K562 (cell line): Measurements from ENCODE around the gene ATIC. TPM values are rescaled to one million over a fixed set of nuclear protein-coding genes. Genes with fewer than 3 reads are reported as not detected.

ENCODE experiments used
- ATAC-seq: fragments of 200-7000 bp; cut with Tn5 transposase; 3 replicates; pipeline ENCODE4 v1.9.1; 2020; ENCODE audit warnings: moderate library complexity
- BruUV-seq: library from RNA; stranded (reverse); fragments of 400-500 nt; replicated peaks from 2 replicates; lab custom pipeline; 2021; lab: Mats Ljungman, UMichigan
- CTCF ChIA-PET: fragments of 300-600 bp; formaldehyde crosslinking; extraction: SDS; loops from one replicate; lab custom pipeline; 2021; ENCODE audit warnings: low intra/inter-chr PET ratio; lab: Yijun Ruan, JAX
- POLR2A ChIA-PET: fragments of 300-600, 350-650 bp; sonication (Branson Sonifier 250); formaldehyde crosslinking; extraction: SDS; loops from one replicate; lab custom pipeline; 2021; ENCODE audit warnings: antibody characterized with exemption, inconsistent platforms; lab: Yijun Ruan, JAX
- DNase-seq, 4 experiments: peaks; one replicate each; pipeline versions ENCODE4 v3.0.0 to v3.0.0-alpha.2; 2011 to 2018; ENCODE audit warnings: low spot score in 3 of 4, mixed read lengths in 3 of 4; ENCODE audit errors: extremely low read depth in 1 of 4
- FAIRE-seq: peaks from 2 replicates; lab custom pipeline; 2011; peaks lifted over from hg19 to GRCh38; lab: Jason Lieb, UNC
- H2AFZ ChIP-seq: 2 replicates; pipeline ENCODE4 v1.6.0; 2011; ENCODE audit warnings: low read depth, low read length, control low read depth, inconsistent platforms
- H3K27ac ChIP-seq: fragments of 200-600 bp; 3 replicates; pipeline ENCODE4 v1.8.0; 2011; ENCODE audit warnings: low read depth, mild to moderate bottlenecking, control low read depth, inconsistent platforms, low read length, moderate library complexity, mixed read lengths; ENCODE audit errors: extremely low read depth
- H3K27me3 ChIP-seq, 2 experiments: fragments of 300-600 bp in 1 of 2; 2 replicates in 1 of 2; 3 replicates in 1 of 2; pipeline versions ENCODE4 v1.6.0 to v1.8.0; 2011; ENCODE audit warnings: inconsistent platforms in 2 of 2, low read length in 2 of 2, mild to moderate bottlenecking in 1 of 2, mixed read lengths in 1 of 2, moderate library complexity in 1 of 2; ENCODE audit not compliant: control insufficient read depth in 2 of 2, insufficient read depth in 2 of 2
- H3K36me3 ChIP-seq: fragments of 300-600 bp; 3 replicates; pipeline ENCODE4 v1.8.0; 2011; ENCODE audit warnings: mild to moderate bottlenecking, low read length, inconsistent platforms; ENCODE audit not compliant: control insufficient read depth, insufficient read depth
- H3K4me1 ChIP-seq, 2 experiments: fragments of 200-600 bp in 1 of 2; replicated peaks in 1 of 2; 2 replicates in 1 of 2; 3 replicates in 1 of 2; pipeline versions ENCODE4 v1.5.1 to v1.8.0; 2011; ENCODE audit warnings: inconsistent platforms in 2 of 2, low read length in 2 of 2, mild to moderate bottlenecking in 1 of 2, mixed read lengths in 1 of 2, moderate library complexity in 1 of 2; ENCODE audit not compliant: control insufficient read depth in 2 of 2, insufficient read depth in 2 of 2
- H3K4me2 ChIP-seq: 2 replicates; pipeline ENCODE4 v1.6.1; 2011; ENCODE audit warnings: low read length, control low read depth, inconsistent platforms, mixed read lengths; ENCODE audit not compliant: insufficient read depth
- H3K4me3 ChIP-seq: fragments of 200-600 bp; sonication (generic), shearing (Covaris generic); 2 replicates; pipeline ENCODE4 v1.5.1; 2016; ENCODE audit warnings: control low read depth, inconsistent platforms
- H3K79me2 ChIP-seq: fragments of 200-600 bp; 3 replicates; pipeline ENCODE4 v1.8.0; 2011; ENCODE audit warnings: low read length, inconsistent platforms; ENCODE audit not compliant: control insufficient read depth, insufficient read depth
- H3K9ac ChIP-seq, 2 experiments: 2 replicates each; pipeline versions ENCODE4 v1.6.0 to v1.6.1; 2011; ENCODE audit warnings: low read depth in 2 of 2, low read length in 2 of 2, control low read depth in 1 of 2, inconsistent platforms in 1 of 2, mild to moderate bottlenecking in 1 of 2, mixed read lengths in 1 of 2; ENCODE audit not compliant: insufficient read depth in 1 of 2
- H3K9me1 ChIP-seq: one replicate; pipeline ENCODE4 v1.6.0; 2011; ENCODE audit warnings: inconsistent platforms, mild to moderate bottlenecking, low read length, moderate library complexity; ENCODE audit not compliant: control insufficient read depth, insufficient read depth
- H3K9me3 ChIP-seq: replicated peaks from 2 replicates; pipeline ENCODE4 v1.5.1; 2011; ENCODE audit warnings: low read depth, low read length, inconsistent platforms; ENCODE audit not compliant: control insufficient read depth, insufficient read depth
- H4K20me1 ChIP-seq: replicated peaks from 2 replicates; pipeline ENCODE4 v1.6.1; 2011; ENCODE audit warnings: low read length, inconsistent platforms, mixed read lengths; ENCODE audit not compliant: control insufficient read depth, insufficient read depth
- CC2D1A ChIP-seq: fragments of 450-650 bp; IDR thresholded peaks from 2 replicates; pipeline ENCODE4 v1.6.1; 2017; ENCODE audit warnings: mild to moderate bottlenecking
- ETV6 ChIP-seq, 3 experiments: fragments of 150-350 bp in 1 of 3; sonication (generic) in 1 of 3; formaldehyde crosslinking in 1 of 3; IDR thresholded peaks; 2 replicates each; pipeline versions ENCODE4 v1.6.1 to v1.8.0; 2014 to 2022; ENCODE audit warnings: borderline replicate concordance in 2 of 3, low read depth in 2 of 3, antibody characterized with exemption in 1 of 3, low read length in 1 of 3, mild to moderate bottlenecking in 1 of 3, missing genetic modification reagents in 1 of 3
- FOXP1 ChIP-seq: sonication (generic); formaldehyde crosslinking; IDR thresholded peaks from 2 replicates; pipeline ENCODE4 v1.8.0; 2022; ENCODE audit warnings: mild to moderate bottlenecking, missing genetic modification reagents
- HINFP ChIP-seq: fragments of 450-650 bp; conservative IDR thresholded peaks from 2 replicates; pipeline ENCODE4 v1.6.1; 2016; ENCODE audit warnings: missing genetic modification characterization, low read depth, mild to moderate bottlenecking, control low read depth, missing compliant biosample characterization
- HMBOX1 ChIP-seq: sonication (generic); IDR thresholded peaks from 2 replicates; pipeline ENCODE4 v1.6.1; 2016
- MTA3 ChIP-seq: fragments of 450-650 bp; formaldehyde crosslinking; IDR thresholded peaks from 2 replicates; pipeline ENCODE4 v1.6.1; 2017; ENCODE audit warnings: mild to moderate bottlenecking, borderline replicate concordance
- NR0B1 ChIP-seq: fragments of 450-650 bp; IDR thresholded peaks from one replicate; pipeline ENCODE4 v1.6.1; 2018; ENCODE audit warnings: mild to moderate bottlenecking, moderate library complexity; ENCODE audit not compliant: partially characterized antibody
- ZNF277 ChIP-seq: fragments of 250-450 bp; sonication (Bioruptor Pico); IDR thresholded peaks from 2 replicates; pipeline ENCODE4 v1.8.0; 2022; ENCODE audit warnings: inconsistent platforms, mild to moderate bottlenecking, moderate library complexity, borderline replicate concordance
- WGBS: fragments of 100-300 bp; shearing (Covaris generic); methylation state at CpG from one replicate; pipeline ENCODE4 v1.1.6; 2016; ENCODE audit warnings: low coverage, mixed read lengths; ENCODE audit not compliant: insufficient coverage; ENCODE audit errors: missing lambda C conversion rate; 5-methylcytosine and 5-hydroxymethylcytosine counted together
- in situ Hi-C: fragments of 300-500 bp; cut with MboI; formaldehyde crosslinking; loops from 4 replicates; pipeline ENCODE4 v1.15.0; 2018; ENCODE audit warnings: inconsistent platforms, mixed read lengths
- intact Hi-C: fragments of 100-400 bp; cut with micrococcal nuclease; formaldehyde crosslinking; loops from 2 replicates; pipeline ENCODE4 v1.14.2; 2022
- polyA plus RNA-seq, 8 experiments: library from polyadenylated mRNA; depleted of rRNA in 4 of 8; stranded (reverse) in 5 of 8; unstranded in 3 of 8; fragments of >200 nt; fragmentation: Nextera tagmentation in 2 of 8; fragmentation: Illumina TruSeq in 1 of 8; extraction: Ambion mirVana in 2 of 8; extraction: Trizol in 1 of 8; gene quantifications; 2 replicates each; pipeline versions ENCODE4 v1.2.1 to v1.2.3, GENCODE V29; 2011 to 2014; ENCODE audit warnings: inconsistent platforms in 1 of 8, missing spikeins in 1 of 8
- total RNA-seq, 7 experiments: library from RNA; depleted of rRNA in 6 of 7; stranded (reverse); fragments of >200 nt in 6 of 7; fragmentation: Illumina TruSeq in 2 of 7; extraction: Trizol in 2 of 7; gene quantifications; 2 replicates each; pipeline versions ENCODE4 v1.2.1 to v1.2.3, GENCODE V29; 2011 to 2021; ENCODE audit warnings: low replicate concordance in 1 of 7

Gene ATIC
- total and polyA plus RNA-seq, 9 of the 15 experiments (the other 6 are each of a cell fraction or from before 2014, with no cell fraction given) = 45.6 to 480 (median 212) TPM

GRCh38 chr2:215377283-215377682 is 65.4 kb downstream of the ATIC start:
- Histone ChIP-seq H4K20me1 (no peaks in the 10 kb centered on the region), H3K9me3 (no peaks in the 10 kb centered on the region), H3K27me3 (no peaks in the 10 kb centered on the region), H3K36me3 (peaks cover 11% of the 10 kb centered on the region; the same call in 2 of the 3 replicates), H3K79me2 (no peaks in the 10 kb centered on the region), H3K4me1 (no peaks in the 10 kb centered on the region), H3K27ac (no peak overlapping the region), H3K4me3 (no peak overlapping the region), H3K9me1 (no peaks in the 10 kb centered on the region), H2AFZ (no peak overlapping the region), H3K9ac (no peak overlapping the region), H3K4me2 (no peak overlapping the region)
- intact Hi-C loops (no loop called here), in situ Hi-C loops (no loop called here)
- ATAC-seq (no peak), DNase-seq (no peak), FAIRE-seq (no peak)
- TF ChIP-seq ETV6 (IDR thresholded peaks at IDR 0.05; ENCODE audit: borderline replicate concordance in 1 of 2, low read depth in 2 of 2, low read length in 1 of 2) = no peak
- no peak for TF ChIP-seq ETV6 (CRISPR knock-in tag; IDR thresholded peaks at IDR 0.05; ENCODE audit: borderline replicate concordance)
- no peak for TF ChIP-seq HINFP (tag)
- no TSS peak for BruUV-seq
- ChIA-PET POLR2A (no interaction called here), CTCF (no interaction called here)
- WGBS = 89% methylated on average over 2 of the region's 2 CpGs

- TF ChIP-seq FOXP1 (CRISPR knock-in tag) (no peak), MTA3 (no peak), HMBOX1 (no peak), CC2D1A (no peak), NR0B1 (no peak), ZNF277 (CRISPR knock-in tag) (no peak)
- ChIA-PET CTCF (no interaction called here), POLR2A (no interaction called here)
- Histone ChIP-seq H3K4me2 (no peak overlapping the region), H3K36me3 (peaks cover 11% of the 10 kb centered on the region; the same call in 2 of the 3 replicates), H3K9me1 (no peaks in the 10 kb centered on the region), H3K4me3 (no peak overlapping the region), H3K27me3 (no peaks in the 10 kb centered on the region), H3K9me3 (no peaks in the 10 kb centered on the region), H3K9ac (no peak overlapping the region), H2AFZ (no peak overlapping the region), H3K79me2 (no peaks in the 10 kb centered on the region), H3K4me1 (no peaks in the 10 kb centered on the region), H4K20me1 (no peaks in the 10 kb centered on the region), H3K27ac (no peak overlapping the region)
- 69% methylated on average over 3 of the region's 3 CpGs for WGBS
- in situ Hi-C loops = no loop called here
- no peak for DNase-seq
- no TSS peak for BruUV-seq
- intact Hi-C loops = no loop called here
- FAIRE-seq = no peak
- no peak for ATAC-seq
These were observed 66.2 kb downstream of the ATIC start for GRCh38 chr2:215378045-215378444.
